ENCODE data around the gene XPNPEP3.
"Not testable (repeated sequence)": the region's sequence is repeated elsewhere in the genome, so short reads cannot be mapped to it uniquely, and the experiment has no call there.

Gene XPNPEP3

DNA sequence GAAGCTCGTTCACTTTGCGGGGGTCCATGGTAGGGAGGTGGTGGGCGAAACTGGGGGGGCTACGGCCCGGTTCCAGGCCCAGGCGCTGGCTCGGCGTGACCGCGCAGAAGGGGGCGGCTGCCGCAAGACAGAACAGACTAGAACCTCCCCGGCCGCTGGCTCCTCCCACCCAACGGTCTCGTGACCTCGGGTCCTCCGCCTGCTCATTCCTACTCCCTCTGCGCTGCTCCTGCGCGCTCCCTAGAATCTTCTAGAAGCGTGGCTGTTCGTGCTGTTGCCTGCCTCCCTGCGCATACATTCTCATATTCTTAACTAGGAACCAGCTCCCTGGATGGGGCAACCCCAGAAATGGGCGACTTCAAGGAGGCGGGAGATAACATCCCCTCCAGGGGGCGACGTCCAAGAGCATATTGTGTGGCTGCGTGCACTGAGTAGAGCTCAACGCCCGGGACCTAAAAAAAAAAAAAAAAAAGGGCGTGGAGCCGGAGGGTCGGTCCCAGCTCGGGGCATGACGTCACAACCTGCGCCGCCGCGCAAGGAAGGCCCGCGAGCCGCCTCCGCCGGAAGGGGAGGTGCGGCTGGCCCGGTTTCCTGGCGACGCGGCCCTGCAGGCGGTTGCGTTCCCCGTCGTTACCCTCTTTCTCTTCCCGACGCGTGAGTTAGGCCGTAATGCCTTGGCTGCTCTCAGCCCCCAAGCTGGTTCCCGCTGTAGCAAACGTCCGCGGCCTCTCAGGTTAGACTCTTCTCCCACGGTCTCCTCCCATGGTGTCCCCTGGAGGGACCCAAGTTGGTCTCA is at the start of gene XPNPEP3, which contains the start of gene ST13:
TSS of gene XPNPEP3 (plus strand) at position 636 of the 796 bp plus-strand sequence. CDS start at position 670, 34 bp downstream.
TSS of gene ST13 (minus strand) at position 127 of the 796 bp plus-strand sequence. CDS start at position 28, 99 bp downstream.
- DNase-seq = peak; percentile 98

DNA sequence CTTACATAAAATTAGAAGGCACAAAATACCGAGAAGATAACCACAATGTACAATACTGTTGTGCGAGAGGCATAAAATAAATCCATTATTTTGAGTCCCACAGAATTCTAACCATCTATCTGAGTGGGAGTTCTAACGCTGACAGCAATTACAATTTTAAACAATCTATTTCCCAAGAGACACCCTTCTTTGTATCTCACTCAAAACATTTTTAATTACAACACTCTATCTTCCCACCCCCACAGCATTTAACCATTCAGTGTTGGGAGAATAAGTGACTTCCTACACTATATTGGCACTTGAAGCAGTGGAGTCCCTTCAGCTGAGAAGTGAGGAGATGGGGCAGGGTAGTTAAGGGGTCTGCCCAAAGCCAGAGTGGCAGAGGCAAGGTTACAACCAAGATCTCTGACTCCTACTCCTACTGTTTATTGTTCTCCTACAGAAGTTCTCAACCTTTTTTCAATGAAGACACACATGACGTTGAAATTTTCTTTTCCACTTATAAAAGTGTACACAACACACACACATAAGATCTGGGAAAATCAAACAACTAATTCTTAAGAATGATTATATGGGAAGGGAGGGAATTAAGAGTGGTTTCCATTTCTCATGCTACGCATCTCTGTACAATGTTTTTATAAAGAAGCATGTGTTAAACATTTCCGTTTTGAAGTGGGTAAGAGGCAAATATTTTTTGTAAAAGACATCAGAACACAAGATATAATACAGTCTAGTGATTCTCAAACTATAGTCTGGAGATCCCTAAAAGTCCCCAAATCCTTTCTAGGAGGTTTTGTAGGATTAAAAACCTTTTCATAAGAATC is 48.7 kb upstream of the XPNPEP3 start:
- DNase-seq = no peak

DNA sequence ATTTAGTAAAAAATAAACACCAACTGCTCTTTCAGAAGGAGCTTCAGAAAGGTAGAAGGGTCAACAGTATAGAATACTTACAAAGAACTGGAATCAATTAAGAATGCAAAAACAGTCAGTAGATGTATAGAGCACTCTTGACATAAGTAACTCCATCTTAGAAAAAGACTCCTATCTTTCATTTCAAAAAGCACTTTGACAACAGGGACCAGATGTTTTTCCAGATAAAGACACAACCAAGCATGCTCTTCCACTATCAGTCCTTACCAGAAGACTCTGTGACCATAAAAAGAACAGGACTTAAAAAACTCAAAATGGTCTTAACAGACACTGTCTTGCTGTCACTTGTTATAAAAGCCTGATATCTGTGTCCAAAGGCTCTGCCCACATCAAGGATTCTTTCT is 43.0 kb upstream of the XPNPEP3 start:
- no peak for DNase-seq

DNA sequence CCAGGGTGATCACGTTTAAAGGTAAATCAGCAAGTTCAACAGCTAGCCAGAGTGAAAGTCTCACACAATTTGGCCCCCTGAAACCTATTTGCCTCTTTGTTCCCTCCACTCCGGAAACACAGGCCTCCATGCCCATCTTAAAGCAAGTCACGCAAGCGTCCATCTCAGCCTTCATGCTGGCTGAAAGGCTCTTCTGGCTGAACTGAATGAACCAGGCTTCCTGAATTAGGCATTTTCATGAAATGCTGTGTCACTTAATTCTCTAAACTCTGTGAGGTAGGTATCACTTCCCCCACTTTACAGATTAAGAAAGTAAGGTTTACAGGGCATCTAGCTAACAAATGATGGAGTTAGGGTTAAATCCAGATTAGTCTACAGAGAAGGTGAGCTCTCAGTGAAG is 39.2 kb upstream of the XPNPEP3 start:
- no peak for DNase-seq

DNA sequence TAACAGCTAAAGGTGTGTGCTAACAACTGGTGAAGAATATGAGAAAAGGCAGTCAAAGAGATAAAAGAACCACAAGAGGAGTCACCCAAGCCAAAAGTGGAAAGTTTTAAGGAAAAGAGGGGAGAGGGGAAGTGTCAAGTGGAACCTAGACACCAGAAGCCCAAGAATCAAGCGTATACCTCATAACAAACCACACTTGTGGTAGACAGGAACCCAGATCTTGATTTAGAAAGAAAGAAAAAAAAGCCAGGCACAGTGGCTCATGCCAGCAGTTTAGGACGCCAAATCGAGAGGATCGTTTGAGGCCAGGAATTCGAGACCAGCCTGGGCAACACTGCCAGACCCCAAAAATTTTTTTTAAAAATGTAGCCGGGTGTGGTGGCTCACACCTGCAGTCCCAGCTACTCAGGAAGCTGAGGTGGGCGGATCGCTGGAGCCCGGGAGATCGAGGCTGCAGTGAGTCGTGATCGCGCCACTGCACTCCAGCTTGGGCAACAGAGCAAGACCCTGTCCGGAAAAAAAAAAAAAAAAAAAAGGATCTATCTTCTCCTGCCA is 38.7 kb upstream of the XPNPEP3 start:
- no peak for DNase-seq

DNA sequence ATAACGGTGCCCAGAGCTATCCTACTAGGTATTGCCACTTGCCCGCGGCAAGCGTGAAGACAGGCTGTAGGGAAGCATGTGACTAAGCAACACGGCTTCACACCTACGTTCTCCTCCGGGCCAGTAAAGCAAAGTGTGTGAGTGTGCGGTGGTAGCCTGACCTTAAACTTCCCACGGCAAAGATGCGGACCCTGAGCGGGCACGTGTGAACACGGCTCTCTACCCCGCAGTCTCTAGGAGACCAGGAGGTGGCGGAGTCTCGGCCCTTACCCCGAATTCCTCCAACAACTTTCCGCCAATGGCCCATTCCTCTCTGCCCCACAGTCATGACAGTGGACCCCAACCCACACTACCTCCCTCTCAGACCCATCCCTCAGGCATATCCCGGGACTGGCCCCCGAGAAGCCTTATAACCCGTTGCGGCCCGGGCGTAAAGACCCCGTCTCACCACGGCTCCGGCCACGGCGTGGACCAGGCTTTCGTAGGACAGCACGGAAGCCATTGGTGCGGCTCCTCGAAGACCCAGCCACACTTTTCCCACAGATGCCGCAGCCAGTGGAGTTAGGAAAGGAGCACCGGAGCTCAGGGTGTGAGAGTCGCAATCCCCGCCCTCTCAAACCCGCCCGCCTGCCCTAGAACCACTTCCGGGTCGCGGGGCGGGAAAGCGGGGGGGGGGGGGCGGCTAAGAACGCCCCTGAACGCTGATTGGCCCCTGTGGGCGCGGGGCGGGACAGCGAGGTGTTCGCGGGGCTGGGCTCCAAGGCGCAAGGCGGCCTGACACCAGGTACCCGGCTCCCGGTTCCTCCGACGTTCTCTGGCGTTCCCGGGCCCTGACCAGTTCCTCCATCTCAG is 38.0 kb upstream of the XPNPEP3 start, which contains the start of gene SLC25A17:
TSS of gene SLC25A17 (minus strand) at position 600 of the 852 bp plus-strand sequence. CDS start at position 502, 98 bp downstream.
- peak; percentile 88 to 90 for DNase-seq

DNA sequence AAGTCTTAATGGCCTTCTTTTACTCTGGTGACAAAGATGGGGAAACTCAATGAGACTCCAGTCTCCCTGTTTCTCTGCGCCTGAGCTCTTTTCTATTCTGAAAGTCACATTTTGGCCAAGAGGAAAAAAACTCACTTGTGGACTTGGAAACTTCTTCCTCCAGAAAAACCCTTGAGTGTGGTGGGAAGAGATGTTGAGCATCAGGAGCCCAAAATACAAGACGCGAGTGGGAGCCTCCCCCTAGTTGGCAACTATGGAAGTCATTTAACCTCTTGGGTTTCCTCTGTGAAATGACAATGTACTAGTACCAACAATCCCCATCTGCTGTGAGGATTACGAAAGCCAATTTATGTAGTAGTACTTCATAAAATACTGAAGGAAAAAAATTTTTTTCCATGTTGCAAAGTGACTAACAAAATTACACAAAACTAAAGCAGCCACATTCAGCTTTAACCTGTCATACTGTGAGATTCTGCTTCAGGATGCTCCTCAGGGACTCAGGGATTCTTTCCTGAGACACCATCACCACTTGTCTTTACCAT is 37.3 kb upstream of the XPNPEP3 start:
- no peak for DNase-seq

DNA sequence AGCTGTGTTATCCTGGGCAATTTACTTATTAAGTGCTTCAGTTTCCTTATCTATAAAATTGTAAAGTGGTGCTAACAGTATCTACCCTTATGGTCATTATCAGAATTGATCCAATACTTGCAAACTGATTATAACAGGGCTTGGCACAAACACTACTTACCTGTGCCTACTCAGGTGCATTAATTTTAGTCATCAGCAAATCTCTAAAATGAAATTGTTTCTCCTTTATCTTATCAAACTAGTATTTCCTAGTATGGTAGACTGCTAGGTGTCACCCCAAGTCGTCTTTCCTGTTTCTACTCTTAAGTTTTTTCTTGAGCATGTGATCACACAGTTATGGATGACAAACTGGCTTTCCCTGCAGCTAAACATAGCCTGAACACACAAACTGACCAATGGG is 33.5 kb upstream of the XPNPEP3 start:
- DNase-seq = no peak

DNA sequence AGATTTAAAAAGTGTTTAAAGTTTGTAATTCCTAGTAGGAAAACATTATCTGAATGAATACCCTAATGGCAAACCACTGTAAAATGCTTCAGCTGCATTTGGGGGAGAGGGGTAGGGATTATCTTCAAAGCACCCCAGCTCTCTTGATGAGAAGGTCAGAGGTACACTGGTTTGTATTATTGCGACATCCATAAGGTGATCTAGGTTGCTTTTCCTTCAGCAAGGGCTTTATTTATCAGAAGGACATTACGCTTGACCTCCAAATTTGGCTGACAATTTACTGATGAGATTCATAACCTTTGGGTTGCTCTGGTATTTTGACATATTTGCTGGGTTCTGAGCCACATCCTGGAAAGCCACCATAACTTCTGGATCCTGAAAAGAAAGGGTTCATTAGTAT is 30.7 kb upstream of the XPNPEP3 start:
- DNase-seq = not testable (repeated sequence)

DNA sequence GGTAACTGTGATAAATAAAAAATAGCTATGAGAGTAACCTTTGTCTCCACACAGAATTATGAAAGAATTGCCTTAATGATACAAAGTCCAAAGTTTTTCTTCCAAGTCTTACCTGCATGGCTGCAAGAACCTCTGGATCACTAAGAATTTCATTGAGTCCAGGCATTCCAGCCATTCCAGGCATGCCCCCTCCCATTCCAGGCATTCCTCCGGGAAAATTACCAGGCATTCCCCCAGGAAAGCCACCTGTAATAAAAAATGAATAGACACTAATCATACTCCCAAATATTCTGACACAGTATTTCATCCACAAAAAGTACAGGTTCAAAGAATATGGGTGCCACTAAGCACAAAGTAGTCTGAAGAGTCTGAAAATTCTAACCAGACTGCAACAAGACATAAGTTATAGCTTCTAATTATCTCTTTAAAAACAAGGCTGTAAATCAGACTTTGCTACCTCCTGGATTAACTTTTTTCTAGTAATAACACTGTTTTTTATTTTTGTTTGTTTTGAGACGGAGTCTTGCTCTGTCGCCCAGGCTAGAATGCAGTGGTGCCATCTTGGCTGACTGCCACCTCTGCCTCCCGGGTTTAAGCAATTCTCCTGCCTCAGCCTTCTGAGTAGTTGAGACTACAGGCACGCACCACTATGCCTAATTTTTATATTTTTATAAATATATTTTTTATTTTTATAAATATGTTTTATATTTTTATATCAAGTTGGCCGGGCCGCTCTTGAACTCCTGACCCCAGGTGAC is 29.8 kb upstream of the XPNPEP3 start:
- DNase-seq = no peak

DNA sequence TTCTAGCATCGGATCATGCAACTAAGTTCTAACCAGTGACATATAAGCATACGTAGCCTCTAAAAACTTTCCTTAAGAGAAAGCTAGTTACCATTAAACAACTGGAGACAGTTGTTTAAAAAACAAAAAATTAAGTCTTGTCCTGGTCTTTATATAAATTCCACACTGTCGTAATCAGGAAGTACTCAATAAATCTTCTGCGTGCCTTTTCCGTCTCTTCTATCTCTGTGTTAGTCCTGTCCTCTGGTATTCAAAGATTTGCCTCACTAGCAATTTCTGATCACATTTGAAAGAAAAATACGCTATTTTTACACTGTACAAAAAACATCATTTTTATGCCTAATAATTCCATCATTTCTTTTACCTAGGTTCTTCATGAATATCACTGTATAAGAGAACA is 27.8 kb upstream of the XPNPEP3 start:
- no peak for DNase-seq

DNA sequence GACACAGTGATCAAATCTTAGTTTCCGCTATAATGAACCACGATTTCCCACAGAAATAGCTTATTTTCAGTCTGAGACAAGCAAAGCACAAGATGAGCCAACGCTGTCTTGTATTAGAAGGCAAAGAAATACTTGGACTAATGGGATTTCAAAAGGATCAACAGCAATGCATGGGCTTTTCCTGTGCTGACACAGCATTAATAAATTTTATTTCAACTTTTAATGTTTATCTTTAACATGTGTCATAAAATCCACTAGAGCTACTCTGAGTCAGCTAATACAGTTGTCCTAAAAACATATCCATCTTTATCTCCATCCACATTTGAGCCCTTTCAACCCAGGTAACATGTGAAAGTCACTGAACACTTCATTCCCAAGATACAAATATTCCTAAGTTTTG is 22.3 kb upstream of the XPNPEP3 start:
- no peak for DNase-seq

DNA sequence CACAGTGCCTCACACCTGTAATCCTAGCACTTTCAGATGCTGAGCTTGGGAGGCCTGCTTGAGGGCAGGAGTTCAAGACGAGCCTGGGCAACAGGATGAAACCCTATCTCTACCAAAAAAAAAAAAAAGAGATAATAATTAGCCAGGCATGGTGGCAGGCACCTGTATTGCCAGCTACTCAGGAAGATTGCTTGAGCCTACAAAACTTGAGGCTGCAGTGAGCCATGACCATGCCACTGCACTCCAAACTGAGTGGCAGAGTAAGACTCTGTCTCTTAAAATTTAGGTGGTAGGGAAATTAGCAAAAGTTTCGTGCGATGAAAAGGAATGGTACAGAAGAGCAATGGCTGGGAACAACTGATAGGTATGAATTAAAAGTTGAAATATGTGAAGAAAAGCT is 18.5 kb upstream of the XPNPEP3 start:
- no peak for DNase-seq

DNA sequence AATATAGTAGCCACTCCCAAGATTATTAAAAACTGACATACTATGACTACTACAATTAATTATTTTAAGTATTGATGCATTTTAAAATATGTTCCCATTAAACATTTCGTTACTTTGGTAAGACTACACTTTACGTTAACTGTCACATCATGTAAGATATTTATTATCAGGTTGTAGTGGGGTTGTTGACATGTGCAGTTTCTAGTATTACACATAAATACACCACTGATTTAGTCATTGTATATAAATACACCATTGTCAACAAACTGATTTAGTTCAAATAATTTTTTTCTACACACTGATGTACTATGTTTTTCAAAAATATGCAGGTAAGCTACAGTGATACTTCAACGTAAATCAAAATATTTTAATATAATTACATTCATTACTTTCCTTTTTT is 12.0 kb upstream of the XPNPEP3 start:
- no peak for DNase-seq

DNA sequence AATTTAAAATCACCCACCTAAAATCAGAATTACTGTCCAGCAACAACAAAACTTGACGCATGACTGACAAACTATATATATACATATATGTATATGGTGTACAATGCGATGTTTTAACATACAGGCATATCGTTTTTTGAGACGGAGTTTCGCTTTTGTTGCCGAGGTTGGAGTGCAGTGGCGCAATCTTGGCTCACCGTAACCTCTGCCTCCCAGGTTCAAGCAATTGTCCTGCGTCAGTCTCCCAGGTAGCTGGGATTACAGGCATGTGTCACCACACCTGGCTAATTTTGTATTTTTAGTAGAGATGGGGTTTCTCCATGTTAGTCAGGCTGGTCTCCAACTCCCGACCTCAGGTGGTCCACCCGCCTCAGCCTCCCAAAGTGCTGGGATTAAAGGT is 11.1 kb upstream of the XPNPEP3 start:
- DNase-seq = not testable (repeated sequence)

DNA sequence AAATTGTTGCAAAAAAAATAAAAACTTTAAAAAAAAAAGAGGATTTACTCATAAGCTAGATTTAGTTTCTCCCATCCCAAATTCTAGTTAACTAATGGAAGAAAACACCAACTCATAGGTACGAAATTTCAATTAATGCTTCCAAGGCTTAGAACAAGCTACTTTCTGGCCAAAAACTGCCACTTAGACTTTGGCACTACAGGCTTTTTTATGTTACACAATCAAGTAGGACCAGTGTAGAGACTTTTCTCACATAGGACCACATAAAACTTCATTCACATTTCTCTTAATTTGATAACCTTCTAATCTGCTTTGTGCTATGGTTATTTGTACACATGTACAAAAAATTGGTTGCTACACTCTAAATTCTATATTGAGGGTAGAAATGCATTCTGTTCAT is 3.6 kb upstream of the XPNPEP3 start:
- DNase-seq = no peak

DNA sequence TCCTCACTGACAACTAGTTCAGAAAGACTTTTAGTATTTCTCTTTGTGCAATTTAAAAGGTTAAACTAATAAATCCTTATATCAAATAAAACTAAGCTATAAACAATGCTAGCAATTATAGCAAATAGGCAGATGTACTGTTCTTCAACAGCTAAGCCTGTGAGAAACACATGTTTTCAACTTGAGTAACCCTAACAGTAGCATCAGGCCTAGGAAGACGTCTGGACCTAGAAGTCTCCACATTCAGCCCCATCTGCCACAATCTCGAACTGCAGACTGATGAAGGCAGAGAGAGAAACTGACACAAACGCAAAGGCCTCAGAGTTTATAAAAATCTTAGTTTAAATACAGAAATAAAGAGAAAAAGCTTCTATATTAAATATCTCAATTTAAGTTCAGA is 3.0 kb upstream of the XPNPEP3 start:
- no peak for DNase-seq

DNA sequence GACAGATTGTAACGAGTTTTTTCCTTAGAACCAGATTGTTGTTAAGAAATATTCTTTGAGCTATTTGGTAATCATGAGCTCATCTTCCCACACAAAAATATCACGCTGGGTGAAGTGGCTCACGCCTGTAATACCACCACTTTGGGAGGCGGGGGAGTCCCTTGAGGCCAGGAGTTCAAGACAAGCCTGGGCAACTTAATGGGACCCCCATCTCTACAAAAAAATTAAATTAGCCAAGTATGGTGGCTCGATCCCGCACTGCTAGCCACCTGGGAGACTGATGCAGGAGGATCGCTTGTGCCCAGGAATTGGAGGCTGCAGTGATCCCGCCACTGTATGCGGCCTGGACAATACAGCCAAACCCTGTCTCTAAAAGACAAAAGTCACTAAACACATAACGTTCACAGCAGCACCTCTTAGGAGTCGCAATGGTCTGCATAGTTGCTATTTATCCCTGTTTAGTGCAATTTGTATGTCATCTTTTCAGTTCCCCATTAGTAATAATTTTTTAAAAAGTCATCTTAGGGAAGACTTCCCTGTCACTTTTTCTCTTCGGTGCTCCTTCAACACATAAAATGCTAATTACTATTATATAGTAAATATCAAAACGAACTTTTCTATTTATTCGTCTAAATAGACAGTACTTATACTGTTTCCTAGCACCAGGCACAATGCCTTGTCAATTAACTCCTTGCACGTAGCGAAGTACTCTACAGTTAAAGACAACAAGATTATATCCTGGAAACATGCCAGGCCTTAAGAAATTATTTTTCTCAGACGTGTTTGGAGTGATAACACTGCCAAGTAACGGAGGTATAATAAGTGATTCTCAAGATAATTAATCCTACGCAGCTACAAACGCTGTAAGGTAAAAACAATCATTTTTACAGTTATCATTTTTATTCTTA is 1.6 kb upstream of the XPNPEP3 start:
- DNase-seq = peak in 1 of 2 donors; percentile 25

DNA sequence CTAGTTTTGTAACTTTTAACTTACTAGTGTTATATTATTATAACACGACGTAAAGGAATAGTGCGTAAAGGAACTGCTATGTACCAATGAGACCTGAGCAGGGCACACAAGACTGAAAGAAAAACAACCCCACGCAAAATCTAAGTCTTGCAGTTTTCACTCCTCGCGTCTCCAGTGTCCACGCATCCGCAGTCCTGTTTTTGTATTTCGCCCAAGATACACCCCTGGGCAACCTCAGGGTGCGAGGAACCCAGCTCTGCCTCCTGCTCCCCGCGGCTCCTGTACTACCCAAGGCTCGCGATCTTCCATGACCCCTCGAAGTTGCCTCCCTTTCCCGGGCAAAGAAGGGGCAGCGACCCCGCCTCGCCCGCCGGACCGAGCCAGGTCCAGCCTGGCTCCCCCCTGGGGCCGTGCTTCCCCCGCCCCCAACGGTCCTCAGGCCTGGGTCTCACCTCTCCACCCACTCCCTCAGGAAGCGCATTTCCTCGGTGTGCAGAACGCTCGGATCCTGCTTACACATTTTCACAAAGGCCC is 902 bp upstream of the XPNPEP3 start:
- DNase-seq = no peak

DNA sequence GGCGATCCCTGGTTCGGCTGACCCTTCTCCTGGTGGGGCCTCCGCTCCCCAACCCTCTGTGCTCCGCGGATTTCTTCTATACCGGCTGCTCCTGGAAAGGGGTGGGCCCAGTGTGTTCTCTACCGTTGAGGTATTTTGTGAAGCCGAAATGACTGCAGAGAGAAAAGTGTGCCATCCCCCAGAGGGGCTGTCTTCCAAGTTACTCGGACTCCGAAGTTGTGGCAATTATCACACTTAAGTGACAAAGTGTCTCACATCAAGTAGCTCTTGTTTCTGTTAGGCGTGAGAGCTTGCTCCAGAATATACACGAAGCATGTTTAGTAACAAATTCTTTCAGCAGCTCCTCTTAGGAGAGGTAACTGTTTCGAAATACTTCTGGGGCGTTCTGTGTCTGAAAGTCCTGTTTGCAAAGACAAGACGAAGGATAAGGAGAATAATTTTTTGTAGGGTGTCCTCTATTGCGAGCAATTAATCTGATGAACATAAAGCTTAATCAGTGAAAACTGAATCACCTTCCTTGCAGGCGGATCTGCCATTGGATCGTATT is 434 bp downstream of the XPNPEP3 start:
- DNase-seq = no peak
